ENCODE data around the gene USP49.

Gene USP49

DNA sequence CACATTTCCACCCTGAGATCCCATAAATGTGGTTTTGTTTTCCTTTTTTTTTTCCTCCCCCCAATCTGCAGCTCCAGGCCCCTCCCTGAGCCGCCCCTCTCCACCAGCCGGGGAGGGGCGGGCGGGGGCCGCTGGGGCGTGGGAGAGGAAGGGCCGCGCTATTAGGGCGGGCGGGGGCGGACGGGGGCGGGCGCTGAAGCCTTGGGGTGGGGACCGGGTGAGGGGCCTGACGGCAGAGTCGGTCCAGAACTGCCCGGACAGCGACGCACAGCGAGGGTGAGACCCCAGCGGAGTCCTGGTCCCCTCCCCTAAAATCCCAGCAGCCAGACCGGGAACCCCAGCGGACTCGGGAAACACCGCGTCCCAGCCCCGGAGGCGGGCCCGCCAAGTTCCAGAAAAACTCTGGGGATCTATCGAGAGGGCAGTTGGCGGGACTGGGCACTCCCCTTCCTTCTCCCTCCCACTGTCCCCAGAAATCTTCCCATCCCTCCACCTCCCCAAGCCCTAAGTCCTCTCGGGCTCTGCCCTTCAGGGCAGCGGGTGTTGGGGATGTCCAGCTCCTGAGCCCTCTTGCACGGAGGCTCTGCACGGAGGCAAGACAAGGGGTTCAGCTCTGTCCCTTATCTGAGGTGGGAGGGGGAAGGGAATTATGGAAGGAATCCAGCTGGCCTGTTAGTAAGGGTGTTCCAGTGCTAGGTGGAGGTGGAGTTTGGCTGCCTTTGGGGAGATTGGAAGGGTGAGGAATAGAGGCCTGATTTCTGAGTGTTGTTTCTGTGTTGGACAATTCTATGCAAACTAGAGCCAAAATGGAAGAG lies 114.4 kb downstream of the USP49 start, which contains the start of gene PRICKLE4:
Gene PRICKLE4, plus strand, starts transcription at position 232 of the 815 bp plus-strand sequence. CDS start 2,692 bp downstream, outside the sequence.
- DNase-seq (ENCODE audit: low read depth), result no peak
- TF ChIP-seq, protein P1, sequence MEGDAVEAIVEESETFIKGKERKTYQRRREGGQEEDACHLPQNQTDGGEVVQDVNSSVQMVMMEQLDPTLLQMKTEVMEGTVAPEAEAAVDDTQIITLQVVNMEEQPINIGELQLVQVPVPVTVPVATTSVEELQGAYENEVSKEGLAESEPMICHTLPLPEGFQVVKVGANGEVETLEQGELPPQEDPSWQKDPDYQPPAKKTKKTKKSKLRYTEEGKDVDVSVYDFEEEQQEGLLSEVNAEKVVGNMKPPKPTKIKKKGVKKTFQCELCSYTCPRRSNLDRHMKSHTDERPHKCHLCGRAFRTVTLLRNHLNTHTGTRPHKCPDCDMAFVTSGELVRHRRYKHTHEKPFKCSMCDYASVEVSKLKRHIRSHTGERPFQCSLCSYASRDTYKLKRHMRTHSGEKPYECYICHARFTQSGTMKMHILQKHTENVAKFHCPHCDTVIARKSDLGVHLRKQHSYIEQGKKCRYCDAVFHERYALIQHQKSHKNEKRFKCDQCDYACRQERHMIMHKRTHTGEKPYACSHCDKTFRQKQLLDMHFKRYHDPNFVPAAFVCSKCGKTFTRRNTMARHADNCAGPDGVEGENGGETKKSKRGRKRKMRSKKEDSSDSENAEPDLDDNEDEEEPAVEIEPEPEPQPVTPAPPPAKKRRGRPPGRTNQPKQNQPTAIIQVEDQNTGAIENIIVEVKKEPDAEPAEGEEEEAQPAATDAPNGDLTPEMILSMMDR (conservative IDR thresholded peaks at IDR 0.05; ENCODE audit: low read length), result no peak
- peak within 1 kb of the TSS; percentile 79 for H3K4me3 ChIP-seq (ENCODE audit: low read length)

DNA sequence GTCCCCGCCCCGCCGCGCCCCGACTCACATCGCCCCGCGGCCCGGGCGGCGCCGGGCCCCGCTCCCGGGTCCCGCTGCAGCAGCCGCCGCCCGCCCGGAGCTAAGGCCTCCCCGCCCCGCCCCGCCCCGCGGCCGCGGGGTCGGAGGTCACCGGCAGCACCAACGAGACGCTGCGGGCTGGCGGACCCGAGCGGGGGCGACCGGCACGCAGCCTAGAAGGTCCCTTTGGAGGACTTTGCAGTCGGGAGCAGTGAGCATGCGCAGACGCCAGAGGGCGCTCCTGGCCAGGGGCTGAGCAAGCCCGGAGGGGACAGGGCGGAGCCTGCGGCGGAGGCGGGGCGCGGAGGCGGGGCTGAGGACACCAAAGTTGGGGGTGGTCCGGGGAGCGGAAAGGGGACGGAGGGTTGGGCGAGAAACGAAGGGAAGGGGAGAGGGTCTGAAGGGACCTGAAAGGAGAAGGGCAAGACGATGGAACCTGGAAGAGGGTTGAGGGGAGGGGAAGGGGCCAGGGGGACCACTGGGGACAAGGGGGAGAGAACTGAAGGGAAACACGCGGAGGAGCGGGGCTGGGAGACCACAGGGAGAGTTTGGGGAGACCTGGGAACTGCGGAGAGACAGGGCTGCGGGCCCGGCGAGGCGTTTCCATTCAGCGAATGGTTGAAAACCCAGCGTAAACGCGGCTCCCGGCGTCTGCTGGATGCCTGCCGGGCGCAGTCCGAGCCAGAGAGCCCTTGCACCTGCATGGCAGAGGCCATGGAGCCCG lies 115.2 kb downstream of the USP49 start, which contains the start of gene FRS3:
Gene FRS3, minus strand, starts transcription at position 113 of the 763 bp plus-strand sequence. CDS start 2,913 bp downstream, outside the sequence.
- peak within 1 kb of the TSS; percentile 79 for H3K4me3 ChIP-seq (ENCODE audit: low read length)
- TF ChIP-seq, protein P1 (conservative IDR thresholded peaks at IDR 0.05; ENCODE audit: low read length), result peak; percentile 74
- peak; percentile 92 for DNase-seq (ENCODE audit: low read depth)

DNA sequence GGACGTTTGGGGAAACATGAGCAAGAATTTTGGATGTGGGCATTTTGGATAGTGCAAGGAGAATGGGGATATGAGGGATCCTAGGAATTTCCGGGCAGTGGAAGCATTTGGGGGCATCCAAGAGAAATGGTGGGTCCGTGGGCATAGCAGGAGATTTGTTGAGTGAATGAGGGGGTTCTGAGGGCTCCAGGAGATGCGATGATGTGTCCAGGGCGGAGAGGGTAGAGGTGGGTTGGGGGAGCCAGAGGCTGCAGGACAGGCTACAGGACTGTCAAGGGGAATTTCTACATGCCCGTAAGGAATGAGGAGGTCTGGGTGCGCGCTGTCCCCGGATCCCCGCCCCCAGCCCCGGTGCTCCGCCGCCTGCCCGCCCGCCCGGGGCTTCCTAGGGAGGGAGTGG lies 115.8 kb downstream of the USP49 start:
- H3K4me3 ChIP-seq (ENCODE audit: low read length), result peak overlapping the region; percentile 79
- DNase-seq (ENCODE audit: low read depth), result no peak
- TF ChIP-seq, protein P1 (conservative IDR thresholded peaks at IDR 0.05; ENCODE audit: low read length), result no peak

DNA sequence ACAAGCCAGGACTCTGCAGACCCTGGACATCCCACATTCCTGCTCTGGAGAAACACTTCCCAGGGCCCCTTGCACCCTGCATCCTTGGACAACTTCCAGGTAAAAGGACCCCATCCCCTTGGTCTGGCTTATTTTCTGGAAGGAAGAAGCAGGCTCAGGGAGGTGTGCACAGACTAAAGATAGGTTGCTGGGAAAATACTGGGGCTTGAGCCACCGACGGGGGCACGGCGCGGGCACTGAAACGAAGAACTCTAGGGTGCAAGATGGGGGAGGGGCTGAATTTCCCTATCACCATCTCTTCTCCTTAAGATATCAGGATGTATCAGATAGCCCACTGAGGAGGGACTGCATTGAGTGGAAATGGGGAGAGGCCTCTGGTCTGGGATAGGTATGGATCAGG lies 116.3 kb downstream of the USP49 start:
- DNase-seq (ENCODE audit: low read depth), result no peak
- TF ChIP-seq, protein P1 (conservative IDR thresholded peaks at IDR 0.05; ENCODE audit: low read length), result no peak
- peak overlapping the region; percentile 79 for H3K4me3 ChIP-seq (ENCODE audit: low read length)

DNA sequence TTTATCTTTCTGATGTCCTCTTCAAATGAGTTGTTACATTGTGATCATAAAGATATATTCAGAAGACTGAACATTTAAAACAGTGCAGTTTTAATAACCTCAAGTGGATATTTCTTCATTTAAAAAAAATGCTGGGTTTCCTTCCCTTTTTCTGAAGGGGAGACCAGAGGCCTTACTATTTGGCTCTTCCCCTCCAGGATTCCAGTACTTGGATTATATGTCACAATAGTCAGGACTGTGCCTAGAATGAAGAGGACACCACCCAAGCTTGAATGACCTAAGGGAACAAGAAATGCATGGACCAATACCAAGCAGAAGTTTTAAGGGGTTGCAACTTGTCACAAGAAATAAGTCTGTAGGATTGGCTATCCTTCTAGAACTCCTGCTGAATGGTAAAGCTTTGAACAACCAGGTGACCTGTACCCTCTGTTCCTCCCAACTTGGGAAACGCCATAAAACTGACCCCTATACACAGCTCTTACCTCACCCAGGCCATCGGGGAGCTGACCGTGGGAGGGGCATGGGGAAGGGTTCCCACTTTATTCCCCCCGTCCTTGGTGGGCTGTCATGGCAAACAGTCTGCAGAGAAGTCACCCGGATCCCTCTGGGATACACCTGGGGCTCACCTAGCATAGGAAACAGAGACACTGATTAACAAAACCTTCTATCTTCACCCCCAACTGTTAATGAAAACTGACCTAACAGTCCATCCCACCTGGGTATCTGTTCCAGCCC lies 117.5 kb downstream of the USP49 start:
- DNase-seq (ENCODE audit: low read depth), result no peak
- H3K4me3 ChIP-seq (ENCODE audit: low read length), result no peak overlapping the region
- TF ChIP-seq, protein P1 (conservative IDR thresholded peaks at IDR 0.05; ENCODE audit: low read length), result no peak

DNA sequence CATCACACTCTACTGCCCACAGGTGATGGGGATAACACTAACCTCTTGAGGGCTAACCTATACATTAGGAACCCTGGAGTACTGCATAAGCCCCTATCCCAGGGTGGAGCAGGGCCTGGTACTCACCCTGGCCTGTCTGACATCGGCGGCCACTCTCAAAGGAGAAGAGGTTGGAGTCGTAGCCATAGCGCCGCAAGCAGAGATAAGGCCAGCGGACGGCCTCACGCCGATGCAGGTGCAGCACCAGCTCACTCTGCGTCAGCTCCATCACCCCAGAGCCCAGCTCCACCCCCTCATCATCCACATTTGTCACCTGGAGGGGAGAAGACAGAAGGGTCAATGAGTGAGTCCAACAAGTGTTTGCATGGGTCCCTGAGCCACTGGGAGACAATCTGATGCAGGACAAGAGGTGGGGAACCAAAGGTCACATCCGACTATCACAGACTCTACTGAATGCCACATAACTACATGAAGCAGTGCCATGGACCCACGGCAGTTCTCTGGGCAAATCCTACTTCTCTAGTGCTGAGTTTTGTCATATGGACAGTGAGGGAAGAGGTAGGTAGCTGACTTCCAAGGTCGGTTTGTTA lies 119.8 kb downstream of the USP49 start:
- no peak overlapping the region for H3K4me3 ChIP-seq (ENCODE audit: low read length)
- TF ChIP-seq, protein P1 (conservative IDR thresholded peaks at IDR 0.05; ENCODE audit: low read length), result no peak
- no peak for DNase-seq (ENCODE audit: low read depth)

All from AG10803 (cell line).